ENCODE measurements around the gene NBEAL2.

NBEAL2 gene

GRCh38 chr3:47000198-47000815 lies 20.8 kb downstream of the NBEAL2 start:
- DNase-seq, result peak; percentile 60

GRCh38 chr3:47000922-47001730 lies 21.7 kb downstream of the NBEAL2 start:
- no peak for DNase-seq

GRCh38 chr3:47001731-47002170 lies 22.3 kb downstream of the NBEAL2 start:
- no peak for DNase-seq

- no peak for DNase-seq
These were observed 22.9 kb downstream of the NBEAL2 start for GRCh38 chr3:47002171-47003055.

- DNase-seq, result no peak
These were observed 23.6 kb downstream of the NBEAL2 start for GRCh38 chr3:47003056-47003410.

- DNase-seq, result no peak
These were observed 24.2 kb downstream of the NBEAL2 start for GRCh38 chr3:47003461-47004368.

GRCh38 chr3:47004369-47005211 lies 25.1 kb downstream of the NBEAL2 start:
- no peak for DNase-seq

- DNase-seq, result no peak
These were observed 26.0 kb downstream of the NBEAL2 start for GRCh38 chr3:47005212-47006144.

- DNase-seq, result no peak
These were observed 26.7 kb downstream of the NBEAL2 start for GRCh38 chr3:47006145-47006651.

GRCh38 chr3:47007001-47007400 lies 27.5 kb downstream of the NBEAL2 start:
- DNase-seq, result no peak

- DNase-seq, result no peak
These were observed 28.2 kb downstream of the NBEAL2 start for GRCh38 chr3:47007482-47008233.

GRCh38 chr3:47008234-47008796 lies 28.8 kb downstream of the NBEAL2 start:
- no peak for DNase-seq

GRCh38 chr3:47008851-47009224 lies 29.4 kb downstream of the NBEAL2 start:
- DNase-seq, result no peak

GRCh38 chr3:47009225-47010110 lies 30.0 kb downstream of the NBEAL2 start:
- peak; percentile 93 for DNase-seq

- no peak for DNase-seq
These were observed 30.7 kb downstream of the NBEAL2 start for GRCh38 chr3:47010111-47010712.

- DNase-seq, result no peak
These were observed 31.4 kb downstream of the NBEAL2 start for GRCh38 chr3:47010910-47011309.

GRCh38 chr3:47011371-47011770 lies 31.9 kb downstream of the NBEAL2 start:
- no peak for DNase-seq

All from EL (cell line).